Measurements from ENCODE around the gene PPCDC. TPM values are rescaled to one million over a fixed set of nuclear protein-coding genes. Genes with fewer than 3 reads are reported as not detected.

PPCDC gene
- total RNA-seq, 4 donors from 2014 or later = 3.5 to 31.2 (median 20.6) TPM

- H3K27ac ChIP-seq = no peak overlapping the region
Observed at GRCh38 chr15:75022783-75023180, 608 bp upstream of the PPCDC start.

GRCh38 chr15:75023872-75024636 lies 664 bp downstream of the PPCDC start:
- H3K27ac ChIP-seq = peak overlapping the region; percentile 58 to 84 (median 77)
- no peaks in the 10 kb centered on the region for H3K9me3 ChIP-seq
- H3K4me1 ChIP-seq = peaks cover 9 to 16% of the 10 kb centered on the region in 2 donors
- H3K27me3 ChIP-seq = no peaks in the 10 kb centered on the region
- TF ChIP-seq POLR2A (IDR thresholded peaks at IDR 0.05) (no peak), CTCF (IDR thresholded peaks at IDR 0.05) (no peak)
- 14 to 15% methylated on average over 12 of the region's 12 CpGs for WGBS, 2 donors
- no peaks in the 10 kb centered on the region for H3K36me3 ChIP-seq
- peak overlapping the region; percentile 38 to 70 (median 58) for H3K4me3 ChIP-seq (replicated peaks in 1 of 3)
- intact Hi-C loops (cut with DNase I) = no loop called here
- DNase-seq = peak; percentile 43 to 46

More at GRCh38 chr15:75022783-75023180, 608 bp upstream of the PPCDC start:
- no peak for DNase-seq
- TF ChIP-seq POLR2A (IDR thresholded peaks at IDR 0.05) = no peak
- TF ChIP-seq CTCF (IDR thresholded peaks at IDR 0.05) = no peak
- no peaks in the 10 kb centered on the region for H3K36me3 ChIP-seq
- H3K9me3 ChIP-seq = no peaks in the 10 kb centered on the region
- H3K4me3 ChIP-seq (replicated peaks in 1 of 3) = no peak overlapping the region
- WGBS, 2 donors = 92 to 97% methylated on average over 2 of the region's 2 CpGs
- no peaks in the 10 kb centered on the region for H3K27me3 ChIP-seq
- H3K4me1 ChIP-seq = peaks cover 5 to 12% of the 10 kb centered on the region in 2 donors
- intact Hi-C loops (cut with DNase I) = no loop called here

GRCh38 chr15:75025107-75025506 lies 1.7 kb downstream of the PPCDC start:
- H3K27me3 ChIP-seq = no peaks in the 10 kb centered on the region
- 81 to 89% methylated on average over 3 of the region's 3 CpGs for WGBS, 2 donors
- TF ChIP-seq CTCF (IDR thresholded peaks at IDR 0.05) (no peak), POLR2A (IDR thresholded peaks at IDR 0.05) (no peak)
- peaks cover 13 to 26% of the 10 kb centered on the region in 2 donors for H3K4me1 ChIP-seq
- intact Hi-C loops (cut with DNase I) = no loop called here
- no peak overlapping the region for H3K27ac ChIP-seq
- no peaks in the 10 kb centered on the region for H3K9me3 ChIP-seq
- no peaks in the 10 kb centered on the region for H3K36me3 ChIP-seq
- no peak for DNase-seq
- H3K4me3 ChIP-seq (replicated peaks in 1 of 3) = no peak overlapping the region

- 93 to 97% methylated on average over 5 of the region's 5 CpGs for WGBS, 2 donors
- intact Hi-C loops (cut with DNase I) = no loop called here
- H3K9me3 ChIP-seq = no peaks in the 10 kb centered on the region
- H3K4me1 ChIP-seq = peaks cover 13 to 30% of the 10 kb centered on the region in 2 donors
- H3K27ac ChIP-seq = no peak overlapping the region
- H3K27me3 ChIP-seq = no peaks in the 10 kb centered on the region
- DNase-seq = no peak
- TF ChIP-seq CTCF (IDR thresholded peaks at IDR 0.05) (no peak), POLR2A (IDR thresholded peaks at IDR 0.05) (no peak)
- H3K4me3 ChIP-seq (replicated peaks in 1 of 3) = no peak overlapping the region
- H3K36me3 ChIP-seq = no peaks in the 10 kb centered on the region
Observed at GRCh38 chr15:75025548-75026260, 2.3 kb downstream of the PPCDC start.

GRCh38 chr15:75027551-75027950 lies 4.2 kb downstream of the PPCDC start:
- Histone ChIP-seq H3K27me3 (no peaks in the 10 kb centered on the region), H3K4me1 (peaks cover 20 to 40% of the 10 kb centered on the region in 2 donors), H3K36me3 (no peaks in the 10 kb centered on the region), H3K4me3 (replicated peaks in 1 of 3) (no peak overlapping the region), H3K9me3 (no peaks in the 10 kb centered on the region), H3K27ac (no peak overlapping the region)
- intact Hi-C loops (cut with DNase I) = no loop called here
- TF ChIP-seq CTCF (IDR thresholded peaks at IDR 0.05) (no peak), POLR2A (IDR thresholded peaks at IDR 0.05) (no peak)
- WGBS, 2 donors = 90 to 92% methylated on average over 7 of the region's 7 CpGs
- no peak for DNase-seq
